PC-3 (cell line): ENCODE results near the gene SNX22.

Source experiments
- EZH2 ChIP-seq: fragments of 300-600 bp; sonication (generic); IDR thresholded peaks from one replicate; pipeline ENCODE4 v1.6.1; 2017; ENCODE audit warnings: antibody characterized with exemption, mild to moderate bottlenecking, low read length; ENCODE audit not compliant: unreplicated experiment
- TF ChIP-seq, protein P1 (sequence below): fragments of 300-600 bp; sonication (generic); conservative IDR thresholded peaks from 2 replicates; pipeline ENCODE4 v1.5.1; 2017; ENCODE audit warnings: antibody characterized with exemption, low read depth, mild to moderate bottlenecking, low read length

DNA sequence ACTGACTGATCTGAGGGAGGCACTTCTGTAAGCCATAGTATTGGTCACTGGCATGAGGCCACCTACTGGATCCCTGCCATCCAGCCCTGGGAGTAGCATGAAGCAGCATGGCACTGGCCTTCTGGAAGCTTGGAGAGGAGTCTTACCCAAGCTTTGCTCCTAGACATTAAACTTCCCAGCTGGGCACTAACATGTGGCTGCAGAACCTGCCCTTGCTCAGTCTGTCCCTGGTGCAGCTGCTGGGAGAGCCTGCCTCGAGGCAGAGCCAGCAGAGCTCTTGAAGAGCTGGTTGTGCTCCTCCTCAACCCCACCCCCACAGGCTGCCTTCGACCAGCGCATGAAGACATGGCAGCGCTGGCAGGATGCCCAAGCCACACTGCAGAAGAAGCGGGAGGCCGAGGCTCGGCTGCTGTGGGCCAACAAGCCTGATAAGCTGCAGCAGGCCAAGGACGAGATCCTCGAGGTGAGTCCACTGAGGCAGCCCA, 17.1 kb upstream of the SNX22 start:
- TF ChIP-seq, protein P1, sequence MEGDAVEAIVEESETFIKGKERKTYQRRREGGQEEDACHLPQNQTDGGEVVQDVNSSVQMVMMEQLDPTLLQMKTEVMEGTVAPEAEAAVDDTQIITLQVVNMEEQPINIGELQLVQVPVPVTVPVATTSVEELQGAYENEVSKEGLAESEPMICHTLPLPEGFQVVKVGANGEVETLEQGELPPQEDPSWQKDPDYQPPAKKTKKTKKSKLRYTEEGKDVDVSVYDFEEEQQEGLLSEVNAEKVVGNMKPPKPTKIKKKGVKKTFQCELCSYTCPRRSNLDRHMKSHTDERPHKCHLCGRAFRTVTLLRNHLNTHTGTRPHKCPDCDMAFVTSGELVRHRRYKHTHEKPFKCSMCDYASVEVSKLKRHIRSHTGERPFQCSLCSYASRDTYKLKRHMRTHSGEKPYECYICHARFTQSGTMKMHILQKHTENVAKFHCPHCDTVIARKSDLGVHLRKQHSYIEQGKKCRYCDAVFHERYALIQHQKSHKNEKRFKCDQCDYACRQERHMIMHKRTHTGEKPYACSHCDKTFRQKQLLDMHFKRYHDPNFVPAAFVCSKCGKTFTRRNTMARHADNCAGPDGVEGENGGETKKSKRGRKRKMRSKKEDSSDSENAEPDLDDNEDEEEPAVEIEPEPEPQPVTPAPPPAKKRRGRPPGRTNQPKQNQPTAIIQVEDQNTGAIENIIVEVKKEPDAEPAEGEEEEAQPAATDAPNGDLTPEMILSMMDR = no peak
- no peak for TF ChIP-seq EZH2
